Tibial nerve (tissue), 4 donors: ENCODE measurements around the gene ZNF586. TPM values are rescaled to one million over a fixed set of nuclear protein-coding genes. Genes with fewer than 3 reads are reported as not detected.
"Not testable (repeated sequence)": the region's sequence is repeated elsewhere in the genome, so short reads cannot be mapped to it uniquely, and the experiment has no call there.

Experiments
- DNase-seq, 2 donors: peaks; one replicate each; pipeline ENCODE4 v3.0.0-alpha.2; 2019; ENCODE audit warnings: low spot score in 2 of 2
- H3K27ac ChIP-seq, 4 donors: fragments of 200-600 bp; sonication (generic) in 3 of 4; one replicate each; pipeline ENCODE4 v1.5.1; 2017 to 2019; ENCODE audit warnings: mild to moderate bottlenecking in 1 of 4
- H3K27me3 ChIP-seq, 2 donors: fragments of 200-600 bp; sonication (generic) in 1 of 2; one replicate each; pipeline versions ENCODE4 v1.5.1 to v1.6.0; 2017 to 2019
- H3K36me3 ChIP-seq, 3 donors: fragments of 200-600 bp; sonication (generic); one replicate each; pipeline ENCODE4 v1.5.1; 2018 to 2019
- H3K4me1 ChIP-seq, 4 donors: fragments of 200-600 bp; sonication (generic) in 3 of 4; one replicate each; pipeline ENCODE4 v1.5.1; 2017 to 2019
- H3K4me3 ChIP-seq, 4 donors: fragments of 200-600 bp; sonication (generic) in 3 of 4; one replicate each; pipeline ENCODE4 v1.5.1; 2017 to 2019; ENCODE audit warnings: mild to moderate bottlenecking in 1 of 4, moderate library complexity in 1 of 4
- H3K9me3 ChIP-seq, 4 donors: fragments of 200-600 bp; sonication (generic) in 3 of 4; one replicate each; pipeline ENCODE4 v1.5.1; 2017 to 2019
- EP300 ChIP-seq, 2 donors: sonication (generic); formaldehyde crosslinking; IDR thresholded peaks; one replicate each; pipeline ENCODE4 v1.6.1; 2017; ENCODE audit warnings: antibody characterized with exemption in 2 of 2, mild to moderate bottlenecking in 1 of 2
- POLR2A ChIP-seq, 2 donors: fragments of 450-650 bp; IDR thresholded peaks; one replicate each; pipeline ENCODE4 v1.6.1; 2017; ENCODE audit warnings: antibody characterized with exemption in 2 of 2, mild to moderate bottlenecking in 2 of 2, moderate library complexity in 2 of 2
- WGBS, 2 donors: methylation state at CpG; one replicate each; pipeline ENCODE4 v1.1.5; 2018; 5-methylcytosine and 5-hydroxymethylcytosine counted together
- total RNA-seq, 4 donors: library from RNA; depleted of rRNA; stranded (reverse); fragments of >200 nt; gene quantifications; one replicate each; pipeline ENCODE4 v1.1.0, GENCODE V29; 2016
- TF ChIP-seq, protein P1 (sequence below), 5 experiments: fragments of 200-600 bp in 3 of 5; fragments of 450-650 bp in 2 of 5; sonication (generic) in 3 of 5; IDR thresholded peaks; one replicate each; pipeline ENCODE4 v1.5.1; 2016 to 2019; ENCODE audit warnings: antibody characterized with exemption in 5 of 5, mild to moderate bottlenecking in 3 of 5, moderate library complexity in 2 of 5

The ZNF586 gene
- total RNA-seq, 4 donors from 2014 or later: 7.9 to 18.8 (median 13.4) TPM

DNA sequence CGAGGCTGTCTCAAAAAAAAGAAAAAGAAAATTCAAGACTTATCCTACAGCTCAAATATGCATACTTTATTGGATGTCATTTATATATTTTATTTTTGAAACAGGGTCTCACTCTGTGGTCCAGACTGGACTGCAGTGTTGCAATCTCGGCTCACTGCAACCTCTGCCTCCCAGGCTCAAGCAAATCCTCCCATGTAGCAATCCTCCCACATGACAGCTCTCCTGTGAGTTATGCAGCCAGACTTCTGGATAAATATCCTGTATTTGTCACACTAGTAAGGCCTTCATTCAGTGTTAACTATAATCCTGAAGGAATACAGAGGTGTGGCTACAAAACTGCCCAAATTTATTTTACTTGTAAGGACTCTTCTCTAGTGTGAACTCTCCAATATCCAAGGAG lies 38.1 kb downstream of the ZNF586 start:
- no peaks in the 10 kb centered on the region for H3K27me3 ChIP-seq
- WGBS, 2 donors: 92 to 96% methylated on average over 2 of the region's 2 CpGs
- no peak overlapping the region for H3K4me3 ChIP-seq
- TF ChIP-seq POLR2A (IDR thresholded peaks at IDR 0.05): no peak
- H3K9me3 ChIP-seq: peaks cover 0 to 35% (median 0%) of the 10 kb centered on the region in 4 donors
- H3K4me1 ChIP-seq: peaks cover 0 to 21% (median 0%) of the 10 kb centered on the region in 4 donors
- peaks cover 0 to 82% (median 4%) of the 10 kb centered on the region in 3 donors for H3K36me3 ChIP-seq
- DNase-seq: no peak
- no peak overlapping the region for H3K27ac ChIP-seq

DNA sequence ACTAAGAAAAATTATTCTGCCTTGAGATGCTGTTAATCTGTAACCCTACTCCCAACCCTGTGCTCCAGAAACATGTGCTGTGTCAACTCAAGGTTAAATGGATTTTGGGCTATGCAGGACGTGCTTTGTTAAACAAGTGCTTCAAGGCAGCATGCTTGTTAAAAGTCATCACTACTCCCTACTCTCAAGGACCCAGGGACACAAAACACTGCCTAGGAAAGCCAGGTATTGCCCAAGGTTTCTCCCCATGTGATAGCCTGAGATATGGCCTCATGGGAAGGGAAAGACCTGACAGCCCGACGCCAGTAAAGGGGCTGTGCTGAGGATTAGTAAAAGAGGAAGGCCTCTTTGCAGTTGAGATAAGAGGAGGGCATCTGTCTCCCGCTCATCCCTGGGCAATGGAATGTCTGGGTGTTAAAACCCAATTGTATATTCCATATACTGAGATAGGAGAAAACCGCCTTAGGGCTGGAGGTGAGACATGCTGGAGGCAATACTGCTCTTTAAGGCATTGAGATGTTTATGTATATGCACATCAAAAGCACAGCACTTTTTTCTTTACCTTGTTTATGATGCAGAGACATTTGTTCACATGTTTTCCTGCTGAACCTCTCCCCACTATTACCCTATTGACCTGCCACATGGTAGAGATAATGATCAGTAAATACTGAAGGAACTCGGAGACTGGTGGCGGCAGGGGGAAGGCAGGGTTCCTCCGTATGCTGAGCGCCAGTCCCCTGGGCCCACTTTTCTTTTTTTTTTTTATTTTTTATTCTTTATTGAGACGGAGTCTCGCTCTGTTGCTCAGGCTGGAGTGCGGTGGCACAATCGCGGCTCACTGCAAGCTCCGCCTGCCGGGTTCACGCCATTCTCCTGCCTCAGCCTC lies 41.2 kb downstream of the ZNF586 start:
- H3K27me3 ChIP-seq, H3K27ac ChIP-seq, DNase-seq, H3K4me3 ChIP-seq: not testable (repeated sequence)
- Histone ChIP-seq H3K36me3 (peaks cover 0 to 73% (median 4%) of the 10 kb centered on the region in 3 donors), H3K9me3 (peaks cover 0 to 23% (median 0%) of the 10 kb centered on the region in 4 donors), H3K4me1 (peaks cover 0 to 26% (median 5%) of the 10 kb centered on the region in 4 donors)
- 78 to 84% methylated on average over 17 of the region's 17 CpGs for WGBS, 2 donors

- no peaks in the 10 kb centered on the region for H3K27me3 ChIP-seq
- no peak for DNase-seq
- no peak overlapping the region for H3K27ac ChIP-seq
- 76 to 82% methylated on average over 3 of the region's 3 CpGs for WGBS, 2 donors
- TF ChIP-seq EP300 (IDR thresholded peaks at IDR 0.05) (no peak), POLR2A (IDR thresholded peaks at IDR 0.05) (no peak)
- TF ChIP-seq, protein P1, sequence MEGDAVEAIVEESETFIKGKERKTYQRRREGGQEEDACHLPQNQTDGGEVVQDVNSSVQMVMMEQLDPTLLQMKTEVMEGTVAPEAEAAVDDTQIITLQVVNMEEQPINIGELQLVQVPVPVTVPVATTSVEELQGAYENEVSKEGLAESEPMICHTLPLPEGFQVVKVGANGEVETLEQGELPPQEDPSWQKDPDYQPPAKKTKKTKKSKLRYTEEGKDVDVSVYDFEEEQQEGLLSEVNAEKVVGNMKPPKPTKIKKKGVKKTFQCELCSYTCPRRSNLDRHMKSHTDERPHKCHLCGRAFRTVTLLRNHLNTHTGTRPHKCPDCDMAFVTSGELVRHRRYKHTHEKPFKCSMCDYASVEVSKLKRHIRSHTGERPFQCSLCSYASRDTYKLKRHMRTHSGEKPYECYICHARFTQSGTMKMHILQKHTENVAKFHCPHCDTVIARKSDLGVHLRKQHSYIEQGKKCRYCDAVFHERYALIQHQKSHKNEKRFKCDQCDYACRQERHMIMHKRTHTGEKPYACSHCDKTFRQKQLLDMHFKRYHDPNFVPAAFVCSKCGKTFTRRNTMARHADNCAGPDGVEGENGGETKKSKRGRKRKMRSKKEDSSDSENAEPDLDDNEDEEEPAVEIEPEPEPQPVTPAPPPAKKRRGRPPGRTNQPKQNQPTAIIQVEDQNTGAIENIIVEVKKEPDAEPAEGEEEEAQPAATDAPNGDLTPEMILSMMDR (IDR thresholded peaks at IDR 0.05): no peak
- peaks cover 0 to 23% (median 0%) of the 10 kb centered on the region in 4 donors for H3K9me3 ChIP-seq
- H3K4me1 ChIP-seq: peaks cover 0 to 26% (median 5%) of the 10 kb centered on the region in 4 donors
- H3K4me3 ChIP-seq: no peak overlapping the region
- peaks cover 0 to 57% (median 4%) of the 10 kb centered on the region in 3 donors for H3K36me3 ChIP-seq
Observed at GRCh38 chr19:57812226-57812625, 42.8 kb downstream of the ZNF586 start.

DNA sequence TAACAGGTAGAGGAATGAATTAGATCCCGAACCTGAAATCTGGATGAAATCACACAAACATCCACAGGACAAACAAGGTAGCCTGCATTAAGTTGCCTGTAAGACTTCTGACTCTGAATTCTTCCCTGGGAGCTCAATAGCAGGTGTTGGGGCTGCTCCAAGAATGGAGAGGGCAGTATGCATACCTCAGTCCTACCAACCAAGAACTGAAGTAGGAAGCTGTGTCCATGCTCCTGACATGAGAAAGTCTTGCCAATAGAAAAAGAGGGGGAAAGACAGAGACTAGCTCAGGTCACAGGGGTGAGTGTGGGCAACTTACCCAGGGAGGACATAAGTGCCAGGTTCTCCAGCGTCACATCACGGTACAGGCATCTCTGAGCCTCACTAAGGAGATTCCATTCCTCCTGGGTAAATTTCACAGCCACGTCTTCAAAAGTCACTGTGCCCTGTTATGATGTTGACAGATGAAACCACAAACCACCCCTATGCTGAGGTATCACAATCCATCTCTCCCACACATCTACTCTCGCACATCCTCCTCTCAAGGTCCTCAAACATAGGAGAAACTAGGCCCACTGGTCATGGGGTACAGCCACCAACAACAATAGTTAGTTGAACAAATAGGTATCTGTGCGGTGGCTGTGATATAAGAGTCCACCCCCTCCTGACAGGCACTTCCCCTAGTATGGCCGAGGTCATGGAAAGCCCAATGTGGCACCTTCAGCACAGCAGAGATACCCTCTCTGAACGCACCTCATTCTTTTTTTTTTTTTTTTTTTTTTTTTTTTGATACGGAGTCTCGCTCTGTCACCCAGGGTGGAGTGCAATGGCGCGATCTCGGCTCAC lies 43.7 kb downstream of the ZNF586 start:
- not testable (repeated sequence) for H3K27me3 ChIP-seq, H3K27ac ChIP-seq, H3K4me3 ChIP-seq, DNase-seq
- Histone ChIP-seq H3K9me3 (peaks cover 0 to 17% (median 0%) of the 10 kb centered on the region in 4 donors), H3K36me3 (peaks cover 0 to 47% (median 0%) of the 10 kb centered on the region in 3 donors), H3K4me1 (peaks cover 0 to 26% (median 5%) of the 10 kb centered on the region in 4 donors)
- WGBS, 2 donors: 88 to 93% methylated on average over 13 of the region's 13 CpGs

GRCh38 chr19:57813919-57814504 lies 44.5 kb downstream of the ZNF586 start:
- no peak for DNase-seq
- TF ChIP-seq POLR2A (IDR thresholded peaks at IDR 0.05) (no peak), EP300 (IDR thresholded peaks at IDR 0.05) (no peak)
- TF ChIP-seq, protein P1 (IDR thresholded peaks at IDR 0.05): no peak
- WGBS, 2 donors: 13 to 22% methylated on average over 13 of the region's 13 CpGs
- Histone ChIP-seq H3K36me3 (peaks cover 0 to 41% (median 0%) of the 10 kb centered on the region in 3 donors), H3K27me3 (no peaks in the 10 kb centered on the region), H3K4me3 (peak overlapping the region; percentile 62 to 84 (median 72)), H3K4me1 (peaks cover 0 to 31% (median 5%) of the 10 kb centered on the region in 4 donors), H3K9me3 (peaks cover 0 to 12% (median 0%) of the 10 kb centered on the region in 4 donors), H3K27ac (peak overlapping the region in 3 of 4 donors; percentile 79 to 82 (median 80))

DNA sequence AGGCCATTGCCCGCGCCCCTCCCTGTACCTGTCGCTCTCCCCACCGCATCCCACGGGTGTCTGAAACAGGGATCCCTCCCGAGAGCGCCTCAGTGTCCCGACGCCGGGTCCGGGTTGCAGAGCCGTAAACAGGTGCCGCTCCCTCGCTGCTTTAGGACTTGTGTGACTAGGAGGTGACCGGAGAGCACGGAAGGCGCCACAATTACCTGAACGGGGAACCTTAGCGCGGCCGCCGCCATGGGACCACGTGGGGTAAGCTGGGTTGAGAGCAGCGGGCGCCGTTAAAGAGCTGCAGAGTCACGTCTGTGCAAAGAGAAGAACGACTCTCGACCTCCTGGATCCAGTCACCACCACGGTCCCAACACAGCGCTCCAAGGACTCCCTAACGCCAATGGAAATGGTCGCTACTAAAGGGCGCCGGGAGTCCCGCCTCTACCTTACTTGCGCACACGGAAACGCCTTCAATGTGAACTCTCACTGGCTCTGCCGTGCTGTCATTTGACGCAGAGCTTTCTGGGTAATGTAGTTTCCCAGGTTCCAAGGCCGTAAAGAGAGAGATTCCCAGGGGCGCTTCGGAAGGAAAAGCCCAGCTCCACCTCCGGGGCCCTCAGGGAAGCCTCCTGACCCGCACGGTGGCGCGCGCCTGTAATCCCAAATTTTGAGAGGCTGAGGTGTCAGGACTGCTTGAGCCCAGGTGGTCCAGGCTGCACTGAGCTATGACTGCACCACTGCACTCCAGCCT lies 45.2 kb downstream of the ZNF586 start, which contains the start of gene ZNF552:
ZNF552 (minus strand) TSS at position 409 of the 742 bp plus-strand sequence; CDS start at position 239, 170 bp downstream.
- Histone ChIP-seq H3K27ac (peak within 1 kb of the TSS; percentile 52 to 82 (median 80)), H3K27me3 (no peaks in the 10 kb centered on the region), H3K4me1 (peaks cover 0 to 31% (median 5%) of the 10 kb centered on the region in 4 donors), H3K9me3 (peaks cover 0 to 6% (median 0%) of the 10 kb centered on the region in 4 donors), H3K4me3 (peak within 1 kb of the TSS; percentile 62 to 84 (median 72)), H3K36me3 (peaks cover 0 to 34% (median 0%) of the 10 kb centered on the region in 3 donors)
- WGBS, 2 donors: 0 to 1% methylated on average over 20 to 36 of the region's 50 CpGs
- DNase-seq: peak; percentile 43 to 69
- TF ChIP-seq, protein P1 (IDR thresholded peaks at IDR 0.05): no peak
- TF ChIP-seq POLR2A (IDR thresholded peaks at IDR 0.05) (peak; percentile 41 to 66), EP300 (IDR thresholded peaks at IDR 0.05) (peak; percentile 39 to 78)
